ENCODE measurements around the gene ZSWIM5. TPM values are rescaled to one million over a fixed set of nuclear protein-coding genes. Genes with fewer than 3 reads are reported as not detected.
A peak's percentile ranks its signal among the peaks of the same experiment; 100 is the strongest.

Gene ZSWIM5
- total and polyA plus RNA-seq, 2 experiments from 2014 or later, result 6.6 to 7.6 TPM

- no peaks in the 10 kb centered on the region for H3K4me1 ChIP-seq (ENCODE audit: low read depth)
- peaks cover 35% of the 10 kb centered on the region for H3K36me3 ChIP-seq
- H3K4me3 ChIP-seq, result no peak overlapping the region
- no peak for DNase-seq (ENCODE audit: low read depth in 1 of 2, low spot score in 1 of 2)
- no peak overlapping the region for H3K27ac ChIP-seq
- no peaks in the 10 kb centered on the region for H3K27me3 ChIP-seq
- TF ChIP-seq CTCF (IDR thresholded peaks at IDR 0.05; ENCODE audit: low read depth, low read length), result no peak
- H3K9me3 ChIP-seq (ENCODE audit: low read depth), result no peaks in the 10 kb centered on the region
Measured at GRCh38 chr1:44976252-44976651, 230.2 kb downstream of the ZSWIM5 start.

- no peak for TF ChIP-seq CTCF (IDR thresholded peaks at IDR 0.05; ENCODE audit: low read depth, low read length)
- DNase-seq (ENCODE audit: low read depth in 1 of 2, low spot score in 1 of 2), result no peak
- Histone ChIP-seq H3K9me3 (ENCODE audit: low read depth) (no peaks in the 10 kb centered on the region), H3K27ac (no peak overlapping the region), H3K4me3 (no peak overlapping the region), H3K4me1 (ENCODE audit: low read depth) (no peaks in the 10 kb centered on the region), H3K36me3 (peaks cover 24% of the 10 kb centered on the region), H3K27me3 (no peaks in the 10 kb centered on the region)
Measured at GRCh38 chr1:44973645-44974044, 232.8 kb downstream of the ZSWIM5 start.

GRCh38 chr1:44970317-44970716 lies 236.1 kb downstream of the ZSWIM5 start:
- Histone ChIP-seq H3K36me3 (peaks cover 3% of the 10 kb centered on the region), H3K27ac (no peak overlapping the region), H3K4me3 (no peak overlapping the region), H3K27me3 (no peaks in the 10 kb centered on the region), H3K9me3 (ENCODE audit: low read depth) (no peaks in the 10 kb centered on the region), H3K4me1 (ENCODE audit: low read depth) (no peaks in the 10 kb centered on the region)
- peak in 1 of 2 donors; percentile 70 for DNase-seq (ENCODE audit: low read depth in 1 of 2, low spot score in 1 of 2)
- TF ChIP-seq CTCF (IDR thresholded peaks at IDR 0.05; ENCODE audit: low read depth, low read length), result no peak

Other genes with a start within 250 kb of the ZSWIM5 start
- gene EIF2B3, start 220.0 kb downstream of the ZSWIM5 start, total RNA-seq, result 20.7 and 22.8 TPM in 2 replicates
- 39.7 and 62.6 TPM in 2 replicates for gene EIF2B3, start 220.0 kb downstream of the ZSWIM5 start, polyA plus RNA-seq
- gene HECTD3, start 195.3 kb downstream of the ZSWIM5 start, total RNA-seq, result 22.5 TPM in 2 replicates
- gene HECTD3, start 195.3 kb downstream of the ZSWIM5 start, polyA plus RNA-seq, result 22.5 and 28.1 TPM in 2 replicates
- 110 and 142 TPM in 2 replicates for gene UROD, start 194.4 kb downstream of the ZSWIM5 start, total RNA-seq
- 200 and 237 TPM in 2 replicates for gene UROD, start 194.4 kb downstream of the ZSWIM5 start, polyA plus RNA-seq
- gene HPDL, start 120.3 kb upstream of the ZSWIM5 start, total RNA-seq, result 1.4 and 3.3 TPM in 2 replicates
- gene HPDL, start 120.3 kb upstream of the ZSWIM5 start, polyA plus RNA-seq, result 1.3 and 4.7 TPM in 2 replicates
- gene TOE1, start 133.6 kb upstream of the ZSWIM5 start, total RNA-seq, result 9.1 and 15.5 TPM in 2 replicates
- gene TOE1, start 133.6 kb upstream of the ZSWIM5 start, polyA plus RNA-seq, result 8.6 and 13.4 TPM in 2 replicates
- gene MUTYH, start 133.8 kb upstream of the ZSWIM5 start, total RNA-seq, result 25.8 and 35.6 TPM in 2 replicates
- gene MUTYH, start 133.8 kb upstream of the ZSWIM5 start, polyA plus RNA-seq, result 27.1 and 31.0 TPM in 2 replicates